Mesothelial cell of epicardium (in vitro differentiated cells): ENCODE data around the gene CYP1A2. TPM values are rescaled to one million over a fixed set of nuclear protein-coding genes. Genes with fewer than 3 reads are reported as not detected.

ENCODE experiments used
- DNase-seq, 2 experiments: peaks; one replicate each; pipeline ENCODE4 v3.0.0; 2021; ENCODE audit warnings: low spot score in 2 of 2; ENCODE audit not compliant: unreplicated experiment in 2 of 2
- H3K27ac Mint-ChIP-seq: 2 replicates; pipeline ENCODE4 v1.8.0; 2021; ENCODE audit warnings: mixed read lengths
- H3K27me3 Mint-ChIP-seq: 2 replicates; pipeline ENCODE4 v1.8.0; 2021; ENCODE audit warnings: low read depth, mixed read lengths
- H3K36me3 Mint-ChIP-seq: 2 replicates; pipeline ENCODE4 v1.8.0; 2021; ENCODE audit warnings: mixed read lengths
- H3K4me1 Mint-ChIP-seq: 2 replicates; pipeline ENCODE4 v1.8.0; 2021; ENCODE audit warnings: mixed read lengths
- H3K4me3 Mint-ChIP-seq: 2 replicates; pipeline ENCODE4 v1.8.0; 2021; ENCODE audit warnings: mild to moderate bottlenecking, moderate library complexity, mixed read lengths
- H3K9me3 Mint-ChIP-seq: 2 replicates; pipeline ENCODE4 v1.8.0; 2021; ENCODE audit warnings: mixed read lengths
- total RNA-seq: library from RNA; stranded (reverse); gene quantifications from 3 replicates; pipeline ENCODE4 v1.2.1, GENCODE V29; 2021
- TF ChIP-seq, protein P1 (sequence below): fragments of 200-600 bp; sonication (generic); IDR thresholded peaks from one replicate; pipeline ENCODE4 v1.5.0; 2021; ENCODE audit warnings: antibody characterized with exemption; ENCODE audit not compliant: unreplicated experiment

The CYP1A2 gene
- total RNA-seq, 1 donor from 2014 or later = not detected

DNA sequence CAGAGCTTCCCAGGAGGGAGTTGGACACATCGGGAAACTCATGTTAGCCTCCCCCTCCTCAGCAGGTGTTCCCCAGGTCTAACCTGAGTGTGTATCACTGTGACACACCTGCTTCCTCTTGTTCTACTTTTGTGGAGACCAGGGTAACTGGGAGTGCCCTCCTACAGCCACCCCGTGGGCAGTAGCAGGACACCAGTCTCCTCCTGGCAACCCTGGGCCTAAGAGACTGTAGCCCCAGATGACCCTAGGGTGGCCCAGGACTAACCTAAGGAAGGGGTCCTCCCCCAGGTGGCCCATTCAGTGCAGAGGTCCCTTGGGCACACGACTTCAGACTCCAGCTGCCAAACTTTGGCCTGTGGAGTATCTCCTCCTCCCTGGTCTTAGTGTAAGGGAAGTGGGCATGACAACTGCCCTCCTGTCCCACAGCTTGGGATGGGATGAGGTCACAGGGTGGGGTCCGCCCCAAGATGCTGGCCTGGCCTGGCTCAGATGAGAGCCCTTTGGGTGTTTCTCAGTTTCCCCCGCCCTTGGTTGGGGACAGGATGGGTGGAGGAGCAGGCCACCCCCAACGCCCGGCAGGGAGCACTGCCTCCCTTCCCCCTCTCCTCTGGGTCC is 38.0 kb downstream of the CYP1A2 start:
- Mint-ChIP-seq H3K9me3 (no peaks in the 10 kb centered on the region), H3K4me3 (no peak overlapping the region), H3K4me1 (peaks cover 39% of the 10 kb centered on the region), H3K36me3 (no peaks in the 10 kb centered on the region), H3K27me3 (no peaks in the 10 kb centered on the region), H3K27ac (no peak overlapping the region)
- DNase-seq = no peak
- TF ChIP-seq, protein P1, sequence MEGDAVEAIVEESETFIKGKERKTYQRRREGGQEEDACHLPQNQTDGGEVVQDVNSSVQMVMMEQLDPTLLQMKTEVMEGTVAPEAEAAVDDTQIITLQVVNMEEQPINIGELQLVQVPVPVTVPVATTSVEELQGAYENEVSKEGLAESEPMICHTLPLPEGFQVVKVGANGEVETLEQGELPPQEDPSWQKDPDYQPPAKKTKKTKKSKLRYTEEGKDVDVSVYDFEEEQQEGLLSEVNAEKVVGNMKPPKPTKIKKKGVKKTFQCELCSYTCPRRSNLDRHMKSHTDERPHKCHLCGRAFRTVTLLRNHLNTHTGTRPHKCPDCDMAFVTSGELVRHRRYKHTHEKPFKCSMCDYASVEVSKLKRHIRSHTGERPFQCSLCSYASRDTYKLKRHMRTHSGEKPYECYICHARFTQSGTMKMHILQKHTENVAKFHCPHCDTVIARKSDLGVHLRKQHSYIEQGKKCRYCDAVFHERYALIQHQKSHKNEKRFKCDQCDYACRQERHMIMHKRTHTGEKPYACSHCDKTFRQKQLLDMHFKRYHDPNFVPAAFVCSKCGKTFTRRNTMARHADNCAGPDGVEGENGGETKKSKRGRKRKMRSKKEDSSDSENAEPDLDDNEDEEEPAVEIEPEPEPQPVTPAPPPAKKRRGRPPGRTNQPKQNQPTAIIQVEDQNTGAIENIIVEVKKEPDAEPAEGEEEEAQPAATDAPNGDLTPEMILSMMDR = no peak

GRCh38 chr15:74787251-74788041 is 38.8 kb downstream of the CYP1A2 start:
- Mint-ChIP-seq H3K4me1 (peaks cover 44% of the 10 kb centered on the region), H3K27ac (peak overlapping the region; percentile 82)

DNA sequence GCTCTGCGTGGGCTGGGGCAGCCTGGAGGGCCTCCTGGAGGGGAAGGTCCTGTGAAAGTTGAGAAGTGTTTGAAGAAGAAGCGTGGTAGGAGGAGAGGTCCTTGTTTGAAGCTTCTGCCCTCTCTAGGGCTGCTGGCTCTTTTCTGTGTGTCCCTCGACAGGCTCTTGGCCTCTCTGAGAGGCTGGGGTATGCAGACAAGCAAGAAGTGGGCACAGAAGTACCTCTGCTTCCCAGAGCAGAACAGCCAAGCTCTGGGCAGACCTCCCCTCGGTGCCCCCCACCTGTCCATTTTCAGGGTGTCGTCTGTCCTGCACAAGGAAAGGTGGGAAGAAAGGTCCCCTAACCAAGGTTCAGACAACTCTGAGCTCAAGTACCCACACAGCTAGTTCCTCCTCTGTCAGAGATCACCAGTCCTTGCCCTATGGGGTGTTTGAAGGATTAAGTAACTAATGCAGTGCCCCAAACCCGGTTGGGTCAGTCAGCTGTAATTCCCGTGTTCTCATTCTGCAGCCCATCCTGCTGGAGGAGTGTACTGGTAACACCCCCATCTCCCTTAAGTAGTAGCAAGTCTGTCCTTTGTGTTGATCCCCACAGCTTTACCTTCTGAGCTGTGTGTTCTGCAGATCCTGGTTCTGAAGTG is 39.5 kb downstream of the CYP1A2 start:
- TF ChIP-seq, protein P1 = no peak
- no peak overlapping the region for H3K4me3 Mint-ChIP-seq
- peak overlapping the region; percentile 82 for H3K27ac Mint-ChIP-seq

More at GRCh38 chr15:74787251-74788041, 38.8 kb downstream of the CYP1A2 start:
- no peaks in the 10 kb centered on the region for H3K27me3 Mint-ChIP-seq
- TF ChIP-seq, protein P1 = no peak
- no peak overlapping the region for H3K4me3 Mint-ChIP-seq
- peak in 1 of 2 experiments; percentile 57 for DNase-seq
- H3K9me3 Mint-ChIP-seq = no peaks in the 10 kb centered on the region
- no peaks in the 10 kb centered on the region for H3K36me3 Mint-ChIP-seq

GRCh38 chr15:74788683-74789151 is 40.1 kb downstream of the CYP1A2 start:
- Mint-ChIP-seq H3K4me3 (no peak overlapping the region), H3K4me1 (peaks cover 33% of the 10 kb centered on the region), H3K36me3 (no peaks in the 10 kb centered on the region), H3K9me3 (no peaks in the 10 kb centered on the region), H3K27ac (no peak overlapping the region), H3K27me3 (no peaks in the 10 kb centered on the region)
- no peak for DNase-seq
- TF ChIP-seq, protein P1 = no peak

More for the DNA sequence above, 39.5 kb downstream of the CYP1A2 start:
- H3K4me1 Mint-ChIP-seq = peaks cover 39% of the 10 kb centered on the region
- no peaks in the 10 kb centered on the region for H3K27me3 Mint-ChIP-seq
- no peaks in the 10 kb centered on the region for H3K9me3 Mint-ChIP-seq
- no peak for DNase-seq
- no peaks in the 10 kb centered on the region for H3K36me3 Mint-ChIP-seq

GRCh38 chr15:74789171-74789631 is 40.6 kb downstream of the CYP1A2 start:
- no peaks in the 10 kb centered on the region for H3K9me3 Mint-ChIP-seq
- H3K4me1 Mint-ChIP-seq = peaks cover 30% of the 10 kb centered on the region
- H3K27ac Mint-ChIP-seq = no peak overlapping the region

More at GRCh38 chr15:74789171-74789631, 40.6 kb downstream of the CYP1A2 start:
- Mint-ChIP-seq H3K36me3 (no peaks in the 10 kb centered on the region), H3K27me3 (no peaks in the 10 kb centered on the region), H3K4me3 (no peak overlapping the region)
- TF ChIP-seq, protein P1 = no peak
- no peak for DNase-seq
